Measurements from ENCODE around the gene KLHDC4. TPM values are rescaled to one million over a fixed set of nuclear protein-coding genes. Genes with fewer than 3 reads are reported as not detected.

Gene KLHDC4
- total and polyA plus RNA-seq, 4 donors = 8.2 to 27.6 (median 14.2) TPM

- 42% methylated on average over 14 of the region's 14 CpGs for WGBS
- H3K9ac ChIP-seq (ENCODE audit: low read depth in 1 of 2, low read length in 2 of 2) = no peak overlapping the region
- no peaks in the 10 kb centered on the region for H3K4me1 ChIP-seq (ENCODE audit: control insufficient read depth in 4 of 4, insufficient read depth in 4 of 4, low read length in 3 of 4)
- no peak overlapping the region for H3K4me3 ChIP-seq (ENCODE audit: low read depth in 1 of 3, low read length in 3 of 3)
- no peak for TF ChIP-seq CTCF (IDR thresholded peaks at IDR 0.05; ENCODE audit: low read depth, low read length, missing input control)
- no peak for TF ChIP-seq ZBTB33 (IDR thresholded peaks at IDR 0.05)
- no peak for TF ChIP-seq YY1 (IDR thresholded peaks at IDR 0.05)
- TF ChIP-seq SP1 (IDR thresholded peaks at IDR 0.05) = no peak
- TF ChIP-seq ATF3 (IDR thresholded peaks at IDR 0.05) = no peak
- TF ChIP-seq FOXA2 (IDR thresholded peaks at IDR 0.05) = no peak
- no peak for TF ChIP-seq NR2F2 (IDR thresholded peaks at IDR 0.05)
- no peak for TF ChIP-seq MAX (IDR thresholded peaks at IDR 0.05)
- no peak for TF ChIP-seq REST (IDR thresholded peaks at IDR 0.05)
- no peak for TF ChIP-seq GABPA (IDR thresholded peaks at IDR 0.05 in 1 of 2, conservative IDR thresholded peaks at IDR 0.05 in 1 of 2)
- H3K9me3 ChIP-seq (ENCODE audit: control insufficient read depth in 4 of 4, low read length in 3 of 4) = peaks cover 0 to 7% (median 3%) of the 10 kb centered on the region in 4 donors
- DNase-seq (ENCODE audit: low spot score) = no peak
- no peaks in the 10 kb centered on the region for H3K36me3 ChIP-seq (ENCODE audit: control insufficient read depth in 4 of 4, insufficient read depth in 3 of 4, low read depth in 1 of 4, low read length in 3 of 4)
- peaks cover 0 to 6% (median 0%) of the 10 kb centered on the region in 4 donors for H3K27me3 ChIP-seq (ENCODE audit: control insufficient read depth in 4 of 4, insufficient read depth in 4 of 4, low read length in 3 of 4)
- no peak overlapping the region for H3K27ac ChIP-seq (ENCODE audit: low read depth in 1 of 2, low read length in 2 of 2)
These were observed 107.1 kb downstream of the KLHDC4 start for GRCh38 chr16:87658564-87659225.

Other genes starting within 250 kb of the KLHDC4 start
- under 1 TPM; under 0.01 to 0.09 TPM for gene JPH3, start 163.5 kb downstream of the KLHDC4 start, total RNA-seq
- under 1 TPM; 0.02 to 0.06 TPM for gene JPH3, start 163.5 kb downstream of the KLHDC4 start, polyA plus RNA-seq
- gene SLC7A5, start 103.5 kb upstream of the KLHDC4 start, total RNA-seq = 10 to 100 TPM in 1 of 2 donors, 1 to 10 TPM in 1; 7.9 to 66.0 TPM
- 10 to 100 TPM in 1 of 2 donors, 1 to 10 TPM in 1; 4.5 to 13.3 TPM for gene SLC7A5, start 103.5 kb upstream of the KLHDC4 start, polyA plus RNA-seq
- 10 to 100 TPM; 12.3 to 66.8 TPM for gene CA5A, start 170.5 kb upstream of the KLHDC4 start, total RNA-seq
- gene CA5A, start 170.5 kb upstream of the KLHDC4 start, polyA plus RNA-seq = 10 to 100 TPM; 33.5 to 33.8 TPM
- 10 to 100 TPM; 20.5 to 20.7 TPM for gene BANP, start 185.4 kb upstream of the KLHDC4 start, total RNA-seq
- 1 to 10 TPM; 4.9 to 6.9 TPM for gene BANP, start 185.4 kb upstream of the KLHDC4 start, polyA plus RNA-seq

Measured in liver (tissue), 9 donors.